Colonic mucosa (tissue), 4 donors: ENCODE measurements around the gene GFAP. TPM values are rescaled to one million over a fixed set of nuclear protein-coding genes. Genes with fewer than 3 reads are reported as not detected.

ENCODE experiments used
- DNase-seq: peaks from one replicate; pipeline ENCODE4 v3.0.0-alpha.2; 2020
- H3K27ac ChIP-seq: fragments of 200-600 bp; one replicate; pipeline ENCODE4 v1.8.0; 2021
- H3K27me3 ChIP-seq: fragments of 200-600 bp; one replicate; pipeline ENCODE4 v1.8.0; 2021
- H3K36me3 ChIP-seq: fragments of 200-600 bp; one replicate; pipeline ENCODE4 v1.8.0; 2021
- H3K4me1 ChIP-seq: fragments of 200-600 bp; one replicate; pipeline ENCODE4 v1.8.0; 2021; ENCODE audit warnings: mild to moderate bottlenecking
- H3K4me3 ChIP-seq: fragments of 200-600 bp; one replicate; pipeline ENCODE4 v1.8.0; 2021
- H3K9ac ChIP-seq, 2 donors: one replicate each; pipeline ENCODE4 v1.7.0; 2013; ENCODE audit warnings: control low read depth in 2 of 2, low read depth in 2 of 2, low read length in 2 of 2
- H3K9me3 ChIP-seq: fragments of 200-600 bp; one replicate; pipeline ENCODE4 v1.8.0; 2021
- intact Hi-C: fragments of 100-400 bp; cut with DNase I; formaldehyde crosslinking; loops from one replicate; pipeline ENCODE4 v1.14.1; 2022
- total RNA-seq, 2 donors: library from RNA; stranded (reverse); fragmentation: NEBNext Ultra II Directional in 1 of 2; extraction: Animal tissue kit (Norgen Biotek cat#: 25700) in 1 of 2; gene quantifications; one replicate each; pipeline ENCODE4 v1.2.1, GENCODE V29; 2021
- TF ChIP-seq, protein P1 (sequence below): fragments of 200-600 bp; IDR thresholded peaks from one replicate; pipeline ENCODE4 v1.8.0; 2022; ENCODE audit warnings: antibody characterized with exemption, mild to moderate bottlenecking
- donor health status: healthy.
- donor health status: DM: no; HTN: no; CAD: no.
- donor health status: DM: no; HTN: no; CAD: no.

The GFAP gene
- under 1 TPM in 1 of 2 donors, not detected in 1; 0.20 TPM for total RNA-seq

- H3K4me3 ChIP-seq: no peak within 1 kb of the TSS
- H3K27me3 ChIP-seq: no peaks in the 10 kb centered on the region
- no peak within 1 kb of the TSS for H3K27ac ChIP-seq
- no peaks in the 10 kb centered on the region for H3K36me3 ChIP-seq
- no peak within 1 kb of the TSS for H3K9ac ChIP-seq
- no peaks in the 10 kb centered on the region for H3K9me3 ChIP-seq
- intact Hi-C loops: loop anchor here (5.0 kb wide), 1 partner anchor 287 kb away; no protein-coding TSS in a partner anchor
- DNase-seq: no peak
- no peaks in the 10 kb centered on the region for H3K4me1 ChIP-seq
- TF ChIP-seq, protein P1, sequence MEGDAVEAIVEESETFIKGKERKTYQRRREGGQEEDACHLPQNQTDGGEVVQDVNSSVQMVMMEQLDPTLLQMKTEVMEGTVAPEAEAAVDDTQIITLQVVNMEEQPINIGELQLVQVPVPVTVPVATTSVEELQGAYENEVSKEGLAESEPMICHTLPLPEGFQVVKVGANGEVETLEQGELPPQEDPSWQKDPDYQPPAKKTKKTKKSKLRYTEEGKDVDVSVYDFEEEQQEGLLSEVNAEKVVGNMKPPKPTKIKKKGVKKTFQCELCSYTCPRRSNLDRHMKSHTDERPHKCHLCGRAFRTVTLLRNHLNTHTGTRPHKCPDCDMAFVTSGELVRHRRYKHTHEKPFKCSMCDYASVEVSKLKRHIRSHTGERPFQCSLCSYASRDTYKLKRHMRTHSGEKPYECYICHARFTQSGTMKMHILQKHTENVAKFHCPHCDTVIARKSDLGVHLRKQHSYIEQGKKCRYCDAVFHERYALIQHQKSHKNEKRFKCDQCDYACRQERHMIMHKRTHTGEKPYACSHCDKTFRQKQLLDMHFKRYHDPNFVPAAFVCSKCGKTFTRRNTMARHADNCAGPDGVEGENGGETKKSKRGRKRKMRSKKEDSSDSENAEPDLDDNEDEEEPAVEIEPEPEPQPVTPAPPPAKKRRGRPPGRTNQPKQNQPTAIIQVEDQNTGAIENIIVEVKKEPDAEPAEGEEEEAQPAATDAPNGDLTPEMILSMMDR: no peak
Measured at GRCh38 chr17:44915321-44915726, at the start of gene GFAP. TSS of gene GFAP (minus strand) at chr17:44915500. CDS start at chr17:44915486, 14 bp downstream.

DNA sequence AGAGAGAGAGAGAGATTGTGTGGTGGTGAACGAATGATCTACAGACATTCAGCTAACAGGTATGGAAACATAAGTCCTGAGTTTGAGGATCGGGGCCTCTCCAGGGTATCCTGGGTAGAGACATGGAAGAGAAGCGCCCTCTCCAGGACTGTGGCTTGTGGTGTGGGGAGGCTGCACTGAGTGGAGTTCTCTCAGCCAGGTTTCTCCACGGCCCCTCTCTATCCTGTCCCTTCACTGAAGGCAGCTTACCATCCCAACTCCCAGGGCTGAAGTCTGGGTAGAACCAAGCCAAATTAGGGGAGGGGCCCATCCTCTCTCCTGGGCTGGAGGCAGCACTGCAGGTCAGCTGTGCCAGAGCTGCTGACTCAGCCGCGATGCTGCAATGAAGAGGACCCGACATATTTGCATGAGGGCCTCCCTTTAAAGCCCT lies 46.6 kb upstream of the GFAP start:
- Histone ChIP-seq H3K36me3 (no peaks in the 10 kb centered on the region), H3K4me3 (no peak overlapping the region), H3K27ac (no peak overlapping the region), H3K9ac (no peak overlapping the region), H3K9me3 (no peaks in the 10 kb centered on the region), H3K27me3 (peaks cover 28% of the 10 kb centered on the region), H3K4me1 (peaks cover 5% of the 10 kb centered on the region)
- intact Hi-C loops: no loop called here
- TF ChIP-seq, protein P1: no peak
- no peak for DNase-seq

- Histone ChIP-seq H3K9me3 (no peaks in the 10 kb centered on the region), H3K4me1 (peaks cover 5% of the 10 kb centered on the region), H3K4me3 (no peak overlapping the region), H3K27me3 (peaks cover 17% of the 10 kb centered on the region), H3K27ac (no peak overlapping the region), H3K9ac (no peak overlapping the region), H3K36me3 (no peaks in the 10 kb centered on the region)
- intact Hi-C loops: no loop called here
- TF ChIP-seq, protein P1: no peak
- no peak for DNase-seq
Measured at GRCh38 chr17:44960691-44961090, 45.4 kb upstream of the GFAP start.

GRCh38 chr17:44959821-44960531 lies 44.7 kb upstream of the GFAP start:
- DNase-seq: no peak
- Histone ChIP-seq H3K4me1 (peaks cover 5% of the 10 kb centered on the region), H3K4me3 (no peak overlapping the region), H3K36me3 (no peaks in the 10 kb centered on the region), H3K9me3 (no peaks in the 10 kb centered on the region), H3K27ac (no peak overlapping the region), H3K9ac (no peak overlapping the region), H3K27me3 (peaks cover 12% of the 10 kb centered on the region)
- TF ChIP-seq, protein P1: no peak
- intact Hi-C loops: no loop called here

DNA sequence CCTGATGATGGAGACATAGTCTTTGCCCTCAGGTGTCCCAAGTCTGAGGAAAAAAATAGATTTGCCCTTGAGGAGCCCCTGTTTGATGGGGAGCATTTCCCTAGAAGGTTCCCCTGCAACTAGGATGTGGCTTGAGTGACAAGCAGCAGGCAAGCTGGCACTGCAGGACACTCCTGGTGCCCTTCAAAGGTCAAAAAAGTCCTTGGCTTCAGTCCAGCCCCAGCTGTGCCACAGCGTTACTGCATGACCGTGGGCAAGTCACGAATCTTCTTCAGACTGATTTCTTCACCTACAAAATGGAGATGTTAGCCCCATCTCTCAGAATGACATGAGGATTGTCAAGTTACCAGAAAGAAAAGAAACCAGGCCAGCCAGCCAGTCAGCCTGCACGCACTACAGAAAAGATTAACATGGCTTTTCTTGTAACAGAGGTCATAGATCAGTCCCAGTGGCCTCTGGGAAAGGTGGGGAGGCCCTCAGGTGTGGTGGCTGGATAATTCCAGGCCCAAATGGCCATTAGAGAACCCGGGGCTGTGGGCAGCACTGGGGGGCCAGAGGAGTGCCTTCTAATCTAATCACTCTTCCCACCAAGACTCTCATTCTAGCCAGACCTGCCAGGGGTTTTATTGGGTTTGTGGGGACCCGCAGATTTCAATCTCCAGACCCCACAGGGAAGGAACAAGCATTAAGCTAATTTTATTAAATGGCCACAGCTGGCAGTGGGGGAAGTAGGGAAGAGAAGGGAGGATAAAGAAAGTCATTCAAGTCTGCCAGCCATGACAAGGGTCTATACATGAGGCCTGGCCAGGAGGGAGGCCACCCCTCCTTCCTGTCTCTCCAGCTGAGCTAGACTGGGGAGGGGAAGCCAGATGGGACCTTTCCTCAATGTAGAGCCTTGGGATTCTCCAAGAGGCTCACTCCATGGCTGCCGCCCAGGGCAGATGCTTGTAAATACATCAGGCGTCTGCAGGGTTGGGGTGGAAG lies 42.0 kb upstream of the GFAP start:
- no peak overlapping the region for H3K4me3 ChIP-seq
- H3K27me3 ChIP-seq: peaks cover 12% of the 10 kb centered on the region
- TF ChIP-seq, protein P1: no peak
- H3K4me1 ChIP-seq: peaks cover 5% of the 10 kb centered on the region
- no peak overlapping the region for H3K27ac ChIP-seq
- intact Hi-C loops: no loop called here
- H3K36me3 ChIP-seq: no peaks in the 10 kb centered on the region
- DNase-seq: no peak
- H3K9ac ChIP-seq: no peak overlapping the region
- H3K9me3 ChIP-seq: no peaks in the 10 kb centered on the region
